ENCODE results near the gene CCDC83. TPM values are rescaled to one million over a fixed set of nuclear protein-coding genes. Genes with fewer than 3 reads are reported as not detected.

The CCDC83 gene
- not detected for total RNA-seq
- long read RNA-seq, result 0 reads

DNA sequence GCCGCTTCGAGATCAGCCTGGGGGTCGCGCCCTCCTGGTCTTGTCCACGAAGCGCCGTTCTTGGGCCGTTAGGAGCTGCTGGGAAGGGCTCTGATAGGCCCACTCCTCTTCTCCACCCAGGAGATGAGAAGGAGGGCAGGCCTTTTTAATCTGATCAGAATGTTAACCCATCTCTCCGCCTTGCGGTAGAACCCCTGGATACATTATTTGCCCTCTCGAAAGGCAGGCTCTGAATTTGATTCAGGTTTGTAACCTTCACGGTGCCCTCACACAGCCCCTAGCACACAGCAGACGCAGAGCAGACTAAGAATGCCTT lies at the start of gene CCDC83:
Gene CCDC83, plus strand, starts transcription at position 43 of the 316 bp plus-strand sequence. CDS start 9,741 bp downstream, outside the sequence.
- intact Hi-C loops (cut with DNase I), result loop anchor here (2.0 to 10.0 kb wide), 4 partner anchors 200 to 960 kb away; no protein-coding TSS in a partner anchor
- no peak for DNase-seq (ENCODE audit: missing footprints)
- ATAC-seq, result peak; percentile 33

DNA sequence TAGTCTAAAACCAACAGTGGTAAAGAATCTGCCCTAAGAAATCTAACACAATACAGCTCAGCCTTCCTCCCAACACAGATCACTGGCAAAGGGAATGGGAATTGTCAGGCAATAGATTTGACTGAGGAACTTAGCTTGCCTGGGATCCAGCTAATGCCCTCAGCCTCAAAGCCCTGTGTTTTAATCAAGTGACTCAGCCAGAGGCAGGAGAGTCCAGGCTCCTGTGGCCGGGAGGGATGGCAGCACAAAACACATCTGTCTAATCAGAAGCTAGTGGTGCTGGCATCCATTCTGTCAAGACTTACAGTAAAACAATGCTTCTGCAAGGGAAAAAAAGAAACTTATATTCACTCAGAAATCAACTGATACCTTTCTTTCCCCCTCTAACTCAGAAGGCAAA lies 49.8 kb upstream of the CCDC83 start:
- DNase-seq (ENCODE audit: missing footprints), result no peak
- ATAC-seq, result no peak
- intact Hi-C loops (cut with DNase I), result no loop called here

DNA sequence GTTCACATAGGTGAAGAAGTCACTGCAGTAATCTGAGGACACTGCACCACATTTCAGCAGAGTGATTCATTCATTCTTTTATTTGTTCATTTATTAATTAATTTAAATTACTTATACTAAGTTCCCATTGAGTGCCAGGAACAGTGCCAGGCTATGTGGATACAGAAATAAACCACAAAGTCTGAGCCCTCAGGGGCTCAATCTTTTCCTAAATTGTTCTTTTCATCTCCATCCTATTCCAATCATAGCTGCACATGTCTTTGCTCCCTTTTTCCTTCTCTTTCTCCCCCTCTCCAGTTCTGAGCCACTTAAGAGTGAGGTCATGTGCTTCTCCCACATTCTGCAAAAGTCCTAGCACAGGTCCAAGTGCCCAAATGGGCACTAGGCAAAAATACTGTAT lies 49.2 kb upstream of the CCDC83 start:
- DNase-seq (ENCODE audit: missing footprints), result no peak
- intact Hi-C loops (cut with DNase I), result no loop called here
- no peak for ATAC-seq

DNA sequence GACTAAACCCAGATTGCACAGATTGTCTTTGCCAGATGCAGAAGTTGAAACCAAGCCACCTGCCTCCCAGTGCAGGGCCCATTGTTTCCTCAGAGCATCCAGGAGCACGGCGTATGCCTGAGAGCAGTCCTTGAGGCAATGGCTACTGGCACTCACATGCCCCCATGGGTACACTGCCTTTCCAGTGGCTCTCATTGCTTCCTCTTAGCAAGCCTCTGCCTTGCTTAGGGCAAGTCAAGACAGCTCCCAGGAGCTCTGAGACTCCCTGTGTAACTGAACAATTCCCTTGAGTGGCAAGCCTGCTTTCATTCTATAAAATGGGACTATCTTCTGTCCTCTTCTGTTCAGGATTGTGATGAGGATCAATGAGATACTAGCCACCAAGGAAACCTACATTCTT lies 48.3 kb upstream of the CCDC83 start:
- ATAC-seq (no peak), DNase-seq (ENCODE audit: missing footprints) (peak; percentile 45)
- intact Hi-C loops (cut with DNase I), result no loop called here

DNA sequence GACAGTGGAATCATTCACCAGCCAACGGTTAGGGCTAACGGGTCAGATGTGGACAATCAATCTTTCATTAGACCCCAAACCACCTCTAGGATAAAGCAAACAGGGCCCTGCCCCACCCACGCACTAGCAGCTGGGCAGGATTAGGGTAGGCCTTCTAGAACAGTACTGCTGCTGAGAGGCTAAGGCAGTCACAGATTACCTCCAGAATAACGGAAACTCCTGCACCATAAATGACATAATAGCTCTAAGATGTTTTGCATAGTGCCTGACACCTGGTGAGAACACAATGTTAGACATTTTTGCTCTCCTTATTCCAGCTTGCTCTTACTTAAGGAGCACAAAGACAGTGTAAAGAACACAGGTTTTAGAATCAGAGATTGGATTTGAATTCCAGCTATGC lies 46.0 kb upstream of the CCDC83 start:
- no peak for DNase-seq (ENCODE audit: missing footprints)
- intact Hi-C loops (cut with DNase I), result no loop called here
- no peak for ATAC-seq

DNA sequence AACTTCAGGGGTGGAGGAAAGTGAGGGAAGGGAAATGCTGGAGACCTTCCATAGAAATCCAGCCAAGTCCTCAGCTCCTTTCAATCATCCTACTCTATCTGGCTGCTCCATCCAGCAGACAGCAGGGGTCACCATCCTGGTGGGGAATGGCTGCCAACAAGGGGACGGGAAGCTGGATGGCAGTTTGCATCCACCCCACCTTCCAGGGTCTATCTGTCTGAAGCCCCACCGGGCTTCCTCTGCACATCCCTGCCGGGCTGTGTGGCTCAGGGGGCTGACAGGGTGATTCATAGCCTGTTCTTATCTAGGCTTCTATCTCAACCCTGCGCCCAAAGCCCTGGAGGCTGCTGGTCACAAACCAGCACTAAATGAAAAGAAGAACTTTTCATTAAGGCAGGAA lies 45.3 kb upstream of the CCDC83 start:
- intact Hi-C loops (cut with DNase I), result no loop called here
- DNase-seq (ENCODE audit: missing footprints) (no peak), ATAC-seq (no peak)

DNA sequence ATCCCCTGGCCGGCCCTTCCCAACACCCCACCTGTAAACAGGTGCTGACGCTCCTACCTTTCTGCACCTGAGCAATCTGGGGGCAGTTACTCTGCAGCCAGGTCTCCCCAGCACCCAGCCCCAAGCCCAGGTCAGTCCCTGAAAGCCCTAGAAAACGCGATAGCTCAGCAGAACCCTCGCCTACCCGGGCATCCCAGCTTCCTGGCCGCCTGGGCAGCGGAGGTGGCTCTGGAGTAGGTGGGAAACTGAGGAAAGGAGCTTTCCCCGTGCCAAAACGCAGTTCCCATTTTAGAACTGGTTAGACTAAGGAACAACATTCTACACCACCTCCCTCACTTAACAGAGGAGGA lies 44.7 kb upstream of the CCDC83 start:
- no peak for ATAC-seq

DNA sequence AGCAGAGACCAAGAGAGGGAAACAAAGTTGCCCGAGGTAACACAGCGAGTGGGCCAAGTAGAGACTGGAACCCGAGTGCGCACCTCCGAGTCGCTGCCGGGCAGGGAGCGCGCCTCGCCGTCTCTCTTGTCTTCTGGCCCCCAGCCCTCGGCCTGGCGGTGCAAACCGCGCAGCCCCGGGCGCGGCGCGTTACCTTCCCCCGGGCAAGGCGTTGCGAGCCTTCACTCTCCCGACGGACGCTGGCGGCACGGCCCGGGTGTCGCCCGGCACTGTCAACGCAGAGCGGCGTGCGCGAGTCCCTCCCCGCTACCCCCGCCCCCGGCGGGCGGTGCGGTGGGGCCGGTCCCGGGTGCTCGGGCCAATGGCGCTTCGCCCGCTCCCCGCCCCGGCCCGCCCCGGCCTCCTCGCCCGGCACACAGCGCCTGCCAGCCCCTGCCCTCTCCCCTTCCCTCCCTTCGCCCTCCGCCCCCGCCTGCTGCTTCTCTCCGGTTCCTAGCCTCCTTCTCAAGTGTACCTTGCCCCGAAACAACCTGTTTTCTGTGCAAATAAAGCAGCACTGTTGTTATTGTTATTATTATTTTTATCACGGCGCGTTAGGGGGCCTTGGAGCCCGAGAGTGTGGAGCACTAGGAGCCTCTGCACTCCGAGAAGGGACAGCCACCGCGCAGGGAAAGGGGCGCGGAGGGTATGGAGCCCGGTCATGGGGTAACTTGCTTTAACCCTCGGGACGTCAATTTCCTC lies 44.1 kb upstream of the CCDC83 start, which contains the start of gene SYTL2:
Gene SYTL2, minus strand, starts transcription at position 271 of the 741 bp plus-strand sequence. CDS start 53,416 bp downstream, outside the sequence.
- ATAC-seq, result peak; percentile 99
- intact Hi-C loops (cut with DNase I), result loop anchor here (1.0 kb wide), 1 partner anchor 147 kb away; no protein-coding TSS in a partner anchor
- DNase-seq (ENCODE audit: missing footprints), result peak; percentile 86

More for the DNA sequence above, 44.7 kb upstream of the CCDC83 start:
- DNase-seq (ENCODE audit: missing footprints), result no peak
- intact Hi-C loops (cut with DNase I), result no loop called here

DNA sequence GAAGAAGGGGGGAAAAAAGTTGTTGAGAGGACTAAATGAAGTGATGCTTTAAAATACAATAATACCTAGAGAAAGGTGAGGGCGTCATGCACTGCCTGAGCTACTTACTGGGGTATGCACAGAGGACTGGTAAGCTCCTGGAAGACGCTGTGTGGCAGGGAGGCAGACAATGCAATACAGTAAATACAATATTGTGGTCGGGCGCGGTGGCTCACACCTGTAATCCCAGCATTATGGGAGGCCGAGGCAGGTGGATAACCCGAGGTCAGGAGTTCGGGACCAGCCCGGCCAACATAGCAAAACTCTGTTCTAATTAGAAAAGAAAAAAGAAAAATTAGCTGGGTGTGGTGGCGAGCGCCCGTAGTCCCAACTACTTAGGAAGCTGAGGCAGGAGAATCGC lies 43.6 kb upstream of the CCDC83 start:
- no peak for DNase-seq (ENCODE audit: missing footprints)
- intact Hi-C loops (cut with DNase I), result loop anchor here (1.0 kb wide), 1 partner anchor 147 kb away; no protein-coding TSS in a partner anchor
- ATAC-seq, result no peak

DNA sequence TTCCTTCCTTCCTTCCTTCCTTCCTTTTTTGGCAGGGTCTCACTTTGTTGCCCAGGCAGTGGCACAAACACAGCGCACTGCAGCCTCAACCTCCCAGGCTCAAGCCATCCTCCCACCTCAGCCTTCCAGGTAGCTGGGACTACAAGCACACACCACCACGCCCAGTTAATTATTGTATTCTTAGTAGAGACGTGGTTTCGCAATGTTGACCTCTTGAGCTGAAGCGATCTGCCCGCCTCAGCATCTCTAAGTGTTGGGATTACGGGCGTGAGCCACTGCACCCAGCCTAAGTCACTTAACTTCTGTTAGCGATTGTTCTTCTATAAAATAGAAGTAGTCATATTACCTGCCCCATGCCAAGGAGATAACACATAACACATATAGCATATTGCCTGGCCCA lies 41.5 kb upstream of the CCDC83 start:
- intact Hi-C loops (cut with DNase I), result no loop called here
- no peak for DNase-seq (ENCODE audit: missing footprints)
- no peak for ATAC-seq

DNA sequence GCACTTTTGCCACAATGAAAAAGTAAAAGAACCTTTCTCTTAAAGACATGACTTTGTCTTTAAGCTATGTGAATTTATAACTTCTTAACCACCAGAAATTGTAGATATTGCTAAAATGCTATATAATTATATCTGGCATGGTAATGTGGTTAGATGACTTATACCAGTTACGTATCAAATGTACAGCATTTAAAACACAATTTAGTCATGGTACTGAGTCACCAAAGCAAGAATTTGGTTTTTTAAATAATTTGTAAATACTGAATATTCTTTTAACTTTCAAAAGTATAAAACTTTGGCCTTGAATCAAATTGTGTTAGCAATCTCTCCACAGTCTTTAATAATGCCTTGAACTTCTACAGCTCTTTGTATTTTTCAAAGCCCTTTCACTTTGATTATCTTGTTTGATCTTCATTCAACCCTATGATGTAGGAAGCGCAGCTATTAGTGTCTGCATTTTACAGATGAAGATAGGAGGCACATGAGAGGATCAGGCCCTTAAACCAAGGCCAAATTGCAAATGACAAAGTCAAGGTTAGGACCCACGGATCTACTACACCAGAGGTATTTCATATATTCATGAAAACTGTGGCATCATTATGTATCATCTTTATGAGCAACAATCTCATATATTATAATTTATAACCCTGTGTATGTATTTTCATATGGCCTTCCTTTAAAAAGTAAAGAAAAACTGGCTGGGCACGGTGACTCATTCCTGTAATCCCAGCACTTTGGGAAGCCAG lies 39.8 kb upstream of the CCDC83 start:
- DNase-seq (ENCODE audit: missing footprints) (no peak), ATAC-seq (no peak)
- intact Hi-C loops (cut with DNase I), result no loop called here

DNA sequence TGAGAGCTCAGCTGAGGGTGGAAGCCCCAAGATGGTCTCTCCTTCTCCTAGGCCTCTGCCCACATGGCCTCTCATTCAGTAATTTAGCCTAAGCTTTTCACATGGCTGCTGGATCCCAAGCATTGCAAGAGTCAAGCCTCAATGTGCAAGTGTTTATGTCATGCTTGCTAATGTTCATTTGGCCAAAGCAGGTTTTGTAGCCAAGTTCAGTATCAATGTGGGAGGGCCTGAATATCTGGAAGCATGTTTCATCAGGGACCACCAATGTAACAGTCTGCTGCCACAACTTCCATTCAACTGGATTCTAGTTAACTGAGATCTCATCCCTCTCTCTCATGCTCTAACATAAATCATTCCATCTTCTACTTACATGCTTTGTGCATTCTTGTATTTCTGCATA lies 35.7 kb upstream of the CCDC83 start:
- intact Hi-C loops (cut with DNase I), result no loop called here
- ATAC-seq, result no peak
- DNase-seq (ENCODE audit: missing footprints), result no peak

DNA sequence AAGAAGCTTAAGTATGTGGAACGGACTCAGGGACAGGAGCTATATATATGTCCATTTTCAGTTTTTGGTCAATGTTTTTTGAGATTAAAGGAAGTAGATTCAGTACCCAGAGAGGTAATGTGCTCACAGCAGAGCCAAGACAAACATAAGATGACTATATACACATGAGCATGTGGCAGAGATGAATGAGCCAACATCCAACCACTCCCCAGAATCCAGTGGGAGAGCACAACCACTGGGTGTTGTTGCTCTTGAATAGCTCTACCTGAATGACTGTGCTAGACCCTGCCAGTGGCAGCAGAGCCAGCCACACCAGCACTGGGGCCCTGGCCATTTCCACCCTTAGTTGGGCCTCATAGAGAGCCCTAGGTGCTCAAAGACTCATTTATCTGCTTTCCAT lies 33.5 kb upstream of the CCDC83 start:
- intact Hi-C loops (cut with DNase I), result no loop called here
- DNase-seq (ENCODE audit: missing footprints) (no peak), ATAC-seq (no peak)

DNA sequence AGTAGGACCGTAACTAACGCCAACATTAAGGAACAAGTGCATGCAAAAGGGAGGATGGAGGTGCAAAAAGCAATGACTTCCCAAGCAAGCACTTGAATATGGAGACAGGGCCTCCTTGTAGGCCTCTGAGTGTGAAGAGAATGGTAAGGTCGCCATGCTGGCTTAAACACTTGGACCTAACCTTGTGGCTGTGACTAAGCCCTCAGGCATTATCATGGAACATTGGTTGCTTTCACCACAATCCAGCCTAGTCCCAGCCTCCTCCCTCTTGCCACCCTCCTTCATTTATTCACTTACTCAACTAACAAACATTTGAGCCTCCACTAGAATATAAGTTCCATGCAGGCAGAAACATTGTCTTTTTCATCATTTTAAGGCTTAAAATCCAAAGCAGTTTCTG lies 32.4 kb upstream of the CCDC83 start:
- intact Hi-C loops (cut with DNase I), result no loop called here
- DNase-seq (ENCODE audit: missing footprints) (no peak), ATAC-seq (no peak)

DNA sequence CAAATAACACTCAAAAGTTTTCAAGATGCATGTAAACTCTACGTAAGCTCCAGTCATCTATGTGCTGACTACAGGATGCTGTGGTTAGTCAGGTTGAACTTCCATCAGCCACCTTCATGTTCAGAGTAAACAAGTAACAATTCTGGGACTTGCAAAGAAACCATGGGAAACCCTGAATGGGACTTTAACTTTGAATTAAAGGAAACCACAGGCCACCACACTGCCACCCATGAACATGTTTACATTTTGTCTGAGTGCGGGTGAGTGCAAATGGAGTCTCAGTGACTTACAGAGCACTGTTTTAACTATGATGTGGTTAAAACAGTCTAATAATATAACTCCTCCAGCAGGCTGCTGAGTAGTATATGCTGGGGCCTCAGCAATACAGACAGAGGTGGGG lies 31.4 kb upstream of the CCDC83 start:
- ATAC-seq, result no peak
- DNase-seq (ENCODE audit: missing footprints), result no peak
- intact Hi-C loops (cut with DNase I), result no loop called here

DNA sequence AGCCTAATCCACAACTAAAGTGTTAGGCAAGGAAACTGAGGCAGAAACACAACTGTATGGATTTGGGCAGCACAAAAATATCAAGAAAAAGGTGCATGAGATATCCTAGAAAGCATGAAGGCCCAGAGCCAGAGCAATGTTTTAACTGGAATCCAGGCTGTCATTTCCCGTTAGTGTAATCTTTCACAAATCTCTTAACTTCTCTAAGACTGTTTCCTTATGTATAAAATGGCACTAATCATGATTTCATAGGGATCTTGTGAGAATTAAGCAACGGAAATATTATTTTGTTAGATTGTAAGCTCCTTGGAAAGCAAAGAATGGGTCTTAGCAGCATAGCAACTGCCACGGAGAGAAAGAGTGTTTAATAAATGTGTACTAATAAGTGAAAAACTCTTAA lies 29.6 kb upstream of the CCDC83 start:
- intact Hi-C loops (cut with DNase I), result loop anchor here (5.0 kb wide), 2 partner anchors 133 to 228 kb away; no protein-coding TSS in a partner anchor
- ATAC-seq, result no peak

DNA sequence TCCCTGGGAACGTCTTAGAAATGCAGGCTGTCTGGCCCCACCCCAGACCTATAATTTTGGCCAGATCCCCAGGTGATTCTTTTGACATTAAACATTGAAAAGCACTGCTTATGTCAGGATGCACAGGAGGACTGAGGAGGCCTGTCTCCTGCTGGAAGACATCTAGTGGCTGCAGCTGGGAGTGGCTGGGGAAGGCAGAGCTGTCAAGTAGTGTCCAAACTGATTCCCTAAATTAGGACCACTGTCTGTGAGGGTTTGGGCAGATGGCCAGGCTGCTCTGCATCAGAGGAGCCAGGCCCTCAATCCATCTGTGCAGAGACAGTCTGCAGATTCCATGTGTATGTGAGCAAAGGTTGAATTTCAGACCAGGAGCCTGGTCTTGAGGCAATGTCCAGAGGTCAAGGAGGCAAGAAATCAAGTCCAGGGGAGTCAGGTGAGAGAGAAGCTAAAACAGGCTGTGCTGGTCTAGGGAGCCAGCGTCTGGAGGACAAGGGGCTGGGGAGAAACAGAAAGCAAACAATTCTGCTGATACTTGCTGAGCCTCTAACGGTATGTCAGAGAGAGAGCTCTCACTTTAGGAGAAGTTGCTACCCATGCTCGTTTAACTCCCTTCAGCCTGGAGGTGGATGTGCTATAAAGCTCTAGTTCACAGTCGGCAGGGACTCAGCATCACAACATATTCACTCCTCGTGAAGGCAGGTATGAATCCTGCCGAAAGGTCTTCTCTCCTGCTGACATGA lies 28.9 kb upstream of the CCDC83 start:
- peak; percentile 44 for ATAC-seq
- intact Hi-C loops (cut with DNase I), result loop anchor here (5.0 kb wide), 2 partner anchors 134 to 229 kb away; no protein-coding TSS in a partner anchor
- no peak for DNase-seq (ENCODE audit: missing footprints)

More for the DNA sequence above, 29.6 kb upstream of the CCDC83 start:
- DNase-seq (ENCODE audit: missing footprints), result no peak

DNA sequence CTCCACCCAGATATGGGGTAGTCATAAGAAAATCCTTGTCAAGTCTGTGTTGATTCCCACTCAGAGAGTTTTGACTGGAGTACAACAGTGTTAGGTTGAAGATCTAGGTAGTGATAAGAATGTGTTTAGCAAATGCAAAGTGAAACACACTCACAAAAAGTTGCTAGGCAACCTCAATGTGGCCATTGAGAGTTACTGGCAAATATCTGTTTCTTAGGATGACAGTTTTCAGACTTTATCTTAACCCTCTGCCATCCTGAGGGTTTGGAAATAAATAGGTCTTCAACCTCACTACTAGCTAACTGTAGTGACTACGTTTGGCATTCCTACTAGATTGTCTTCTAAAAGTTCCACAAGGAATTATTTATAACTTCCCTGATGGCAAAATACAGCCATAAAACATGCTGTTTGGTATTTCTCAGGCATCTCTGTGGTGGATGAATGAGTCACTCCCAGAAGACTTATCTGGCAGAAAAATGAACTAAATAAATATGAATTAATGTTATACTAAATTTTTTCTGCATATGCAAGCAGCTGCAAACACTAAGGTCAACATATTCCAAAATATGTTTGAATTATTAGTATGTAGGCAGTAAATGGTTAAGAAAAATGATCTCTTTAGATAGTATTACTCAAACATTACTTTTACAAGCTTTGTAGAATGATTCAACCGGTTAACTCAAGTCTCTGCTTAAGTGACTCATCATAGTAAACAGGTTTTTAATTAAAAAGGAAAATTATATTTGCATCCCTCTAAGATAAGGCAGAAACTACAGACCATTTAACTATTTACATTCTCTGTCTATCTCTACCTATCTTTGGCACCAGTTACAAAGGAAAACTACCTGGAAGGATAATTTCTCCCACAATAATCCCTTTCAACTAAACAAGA lies 27.2 kb upstream of the CCDC83 start:
- ATAC-seq, result no peak
- intact Hi-C loops (cut with DNase I), result loop anchor here (5.0 kb wide), 2 partner anchors 136 to 231 kb away; no protein-coding TSS in a partner anchor
- no peak for DNase-seq (ENCODE audit: missing footprints)

Measured in Right ventricle myocardium inferior (tissue), 1 donor.